Left ventricle myocardium inferior (tissue), 1 donor: ENCODE data around the gene RUVBL1. TPM values are rescaled to one million over a fixed set of nuclear protein-coding genes. Genes with fewer than 3 reads are reported as not detected.
A peak's percentile ranks its signal among the peaks of the same experiment; 100 is the strongest.

ENCODE experiments used
- DNase-seq: peaks from one replicate; pipeline ENCODE4 v3.0.0-alpha.2; 2020
- H3K27ac ChIP-seq: fragments of 200-600 bp; replicated peaks from 2 replicates; pipeline ENCODE4 v1.8.0; 2021
- H3K27me3 ChIP-seq: fragments of 200-600 bp; 2 replicates; pipeline ENCODE4 v1.8.0; 2021; ENCODE audit warnings: low read depth
- H3K36me3 ChIP-seq: fragments of 200-600 bp; 2 replicates; pipeline ENCODE4 v1.8.0; 2021
- H3K4me1 ChIP-seq: fragments of 200-600 bp; 2 replicates; pipeline ENCODE4 v1.8.0; 2021
- H3K4me3 ChIP-seq: fragments of 200-600 bp; 2 replicates; pipeline ENCODE4 v1.8.0; 2021; ENCODE audit warnings: mild to moderate bottlenecking, moderate library complexity
- H3K9me3 ChIP-seq: fragments of 200-600 bp; replicated peaks from 2 replicates; pipeline ENCODE4 v1.8.0; 2021
- intact Hi-C: fragments of 100-400 bp; cut with micrococcal nuclease; formaldehyde crosslinking; loops from one replicate; pipeline ENCODE4 v1.11.0; 2022
- total RNA-seq: library from RNA; stranded (reverse); fragmentation: NEBNext Ultra II Directional; extraction: Animal tissue kit (Norgen Biotek cat#: 25700); gene quantifications from one replicate; pipeline ENCODE4 v1.2.1, GENCODE V29; 2021
- TF ChIP-seq, protein P1 (sequence below): fragments of 200-600 bp; IDR thresholded peaks from 2 replicates; pipeline ENCODE4 v1.8.0; 2021; ENCODE audit warnings: antibody characterized with exemption, mild to moderate bottlenecking, borderline replicate concordance
- donor health status: DM: no; HTN: yes; CAD: no; lungs with severe emphysema.

Gene RUVBL1
- total RNA-seq, 1 donor from 2014 or later = 25.3 TPM

DNA sequence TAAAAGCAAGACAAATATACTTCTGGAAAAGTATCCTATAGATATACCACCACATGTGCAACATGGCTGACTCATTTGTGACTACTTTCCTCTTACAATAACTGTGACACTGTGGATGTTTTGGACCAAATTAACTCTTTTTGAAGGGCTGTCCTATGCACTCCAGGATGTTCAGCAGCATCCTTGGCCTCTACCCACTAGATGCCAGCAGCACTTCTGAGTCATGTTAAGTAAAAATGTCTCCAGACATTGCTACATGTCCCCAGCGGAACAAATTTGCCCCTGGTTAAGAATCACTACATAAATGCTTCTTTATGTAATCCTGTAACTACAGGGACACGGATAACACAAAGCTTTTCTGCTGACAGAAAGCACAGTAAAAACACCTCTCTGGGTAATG is 32.0 kb downstream of the RUVBL1 start:
- no peak overlapping the region for H3K4me3 ChIP-seq
- no peaks in the 10 kb centered on the region for H3K9me3 ChIP-seq
- no peak for DNase-seq
- intact Hi-C loops = no loop called here
- TF ChIP-seq, protein P1, sequence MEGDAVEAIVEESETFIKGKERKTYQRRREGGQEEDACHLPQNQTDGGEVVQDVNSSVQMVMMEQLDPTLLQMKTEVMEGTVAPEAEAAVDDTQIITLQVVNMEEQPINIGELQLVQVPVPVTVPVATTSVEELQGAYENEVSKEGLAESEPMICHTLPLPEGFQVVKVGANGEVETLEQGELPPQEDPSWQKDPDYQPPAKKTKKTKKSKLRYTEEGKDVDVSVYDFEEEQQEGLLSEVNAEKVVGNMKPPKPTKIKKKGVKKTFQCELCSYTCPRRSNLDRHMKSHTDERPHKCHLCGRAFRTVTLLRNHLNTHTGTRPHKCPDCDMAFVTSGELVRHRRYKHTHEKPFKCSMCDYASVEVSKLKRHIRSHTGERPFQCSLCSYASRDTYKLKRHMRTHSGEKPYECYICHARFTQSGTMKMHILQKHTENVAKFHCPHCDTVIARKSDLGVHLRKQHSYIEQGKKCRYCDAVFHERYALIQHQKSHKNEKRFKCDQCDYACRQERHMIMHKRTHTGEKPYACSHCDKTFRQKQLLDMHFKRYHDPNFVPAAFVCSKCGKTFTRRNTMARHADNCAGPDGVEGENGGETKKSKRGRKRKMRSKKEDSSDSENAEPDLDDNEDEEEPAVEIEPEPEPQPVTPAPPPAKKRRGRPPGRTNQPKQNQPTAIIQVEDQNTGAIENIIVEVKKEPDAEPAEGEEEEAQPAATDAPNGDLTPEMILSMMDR = no peak
- peaks cover 10% of the 10 kb centered on the region for H3K4me1 ChIP-seq
- peaks cover 37% of the 10 kb centered on the region for H3K36me3 ChIP-seq
- no peaks in the 10 kb centered on the region for H3K27me3 ChIP-seq
- no peak overlapping the region for H3K27ac ChIP-seq

GRCh38 chr3:128089135-128089534 is 34.5 kb downstream of the RUVBL1 start:
- Histone ChIP-seq H3K4me3 (no peak overlapping the region), H3K4me1 (peaks cover 23% of the 10 kb centered on the region), H3K36me3 (peaks cover 29% of the 10 kb centered on the region), H3K9me3 (no peaks in the 10 kb centered on the region), H3K27ac (no peak overlapping the region), H3K27me3 (no peaks in the 10 kb centered on the region)
- no peak for DNase-seq
- TF ChIP-seq, protein P1 = no peak
- intact Hi-C loops = no loop called here

DNA sequence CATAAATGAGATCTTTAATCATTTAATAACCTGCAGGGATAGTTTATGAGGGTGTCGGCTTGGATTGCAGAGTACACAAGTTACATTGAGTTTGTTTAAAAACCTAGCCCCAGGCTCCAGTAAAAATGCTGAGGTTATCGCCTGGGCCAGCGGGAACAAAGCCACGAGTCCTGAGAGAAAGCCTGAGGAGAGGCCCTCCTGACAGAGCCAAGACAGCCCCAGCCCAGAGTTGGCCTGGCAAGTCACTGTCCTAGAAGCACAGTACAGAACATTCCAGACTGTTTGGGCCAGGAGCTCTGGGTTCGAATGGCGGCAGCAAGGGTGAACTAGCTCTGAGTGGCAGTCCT is 39.0 kb downstream of the RUVBL1 start:
- no peak for DNase-seq
- H3K27me3 ChIP-seq = no peaks in the 10 kb centered on the region
- H3K27ac ChIP-seq = peak overlapping the region; percentile 88
- intact Hi-C loops = no loop called here
- H3K9me3 ChIP-seq = no peaks in the 10 kb centered on the region
- TF ChIP-seq, protein P1 = no peak
- H3K36me3 ChIP-seq = peaks cover 20% of the 10 kb centered on the region
- H3K4me3 ChIP-seq = no peak overlapping the region
- peaks cover 65% of the 10 kb centered on the region for H3K4me1 ChIP-seq

GRCh38 chr3:128083980-128084674 is 39.5 kb downstream of the RUVBL1 start:
- Histone ChIP-seq H3K36me3 (peaks cover 20% of the 10 kb centered on the region), H3K4me1 (peaks cover 70% of the 10 kb centered on the region), H3K4me3 (no peak overlapping the region), H3K9me3 (no peaks in the 10 kb centered on the region), H3K27ac (peak overlapping the region; percentile 88), H3K27me3 (no peaks in the 10 kb centered on the region)
- intact Hi-C loops = no loop called here
- TF ChIP-seq, protein P1 = no peak
- DNase-seq = no peak

DNA sequence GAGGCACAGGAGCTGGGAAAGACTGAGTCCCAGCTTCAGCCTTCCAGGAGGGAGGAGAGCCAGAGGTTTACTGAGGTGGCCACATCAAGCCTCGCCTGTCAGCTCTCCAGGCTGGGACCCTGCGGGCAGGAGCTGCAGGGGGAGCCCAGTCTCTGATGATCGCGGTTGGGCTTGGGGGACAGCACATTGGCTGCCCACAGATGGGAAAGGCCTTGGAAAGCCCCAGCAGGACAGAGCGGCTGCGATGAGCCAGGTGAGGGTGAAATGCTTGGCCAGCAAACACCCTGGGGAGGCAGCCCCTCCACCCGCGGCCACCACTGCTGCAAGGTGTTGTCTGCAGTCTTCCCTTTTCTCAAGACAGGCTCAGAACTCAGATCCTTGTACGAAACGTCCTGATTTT is 40.2 kb downstream of the RUVBL1 start:
- Histone ChIP-seq H3K27ac (peak overlapping the region; percentile 88), H3K4me1 (peaks cover 73% of the 10 kb centered on the region), H3K27me3 (no peaks in the 10 kb centered on the region), H3K9me3 (no peaks in the 10 kb centered on the region), H3K36me3 (peaks cover 20% of the 10 kb centered on the region), H3K4me3 (no peak overlapping the region)
- TF ChIP-seq, protein P1 = no peak
- no peak for DNase-seq
- intact Hi-C loops = no loop called here
